COLO668 (cell line): ENCODE data around the gene STK26.
A peak's percentile ranks its signal among the peaks of the same experiment; 100 is the strongest.
"Not testable (repeated sequence)": the region's sequence is repeated elsewhere in the genome, so short reads cannot be mapped to it uniquely, and the experiment has no call there.

Experiments
- DNase-seq: peaks from one replicate; lab custom pipeline; 2025; ENCODE audit not compliant: unreplicated experiment; lab: John Stamatoyannopoulos, UW

The STK26 gene

GRCh38 chrX:132022967-132023895 lies at the start of gene STK26:
Gene STK26, plus strand, starts transcription at chrX:132023302. Its CDS starts 316 bp downstream, at chrX:132023618.
- DNase-seq, result peak; percentile 74

- DNase-seq, result no peak
These were observed 47.3 kb upstream of the STK26 start for GRCh38 chrX:131975851-131976250.

GRCh38 chrX:131977619-131978018 lies 45.5 kb upstream of the STK26 start:
- no peak for DNase-seq

- no peak for DNase-seq
These were observed 44.0 kb upstream of the STK26 start for GRCh38 chrX:131979116-131979515.

GRCh38 chrX:131985526-131986049 lies 37.5 kb upstream of the STK26 start:
- no peak for DNase-seq

GRCh38 chrX:131987252-131987651 lies 35.9 kb upstream of the STK26 start:
- DNase-seq, result no peak

- no peak for DNase-seq
These were observed 34.9 kb upstream of the STK26 start for GRCh38 chrX:131988236-131988635.

- DNase-seq, result no peak
These were observed 22.0 kb upstream of the STK26 start for GRCh38 chrX:132001127-132001526.

GRCh38 chrX:132004728-132005127 lies 18.4 kb upstream of the STK26 start:
- no peak for DNase-seq

- DNase-seq, result no peak
These were observed 13.8 kb upstream of the STK26 start for GRCh38 chrX:132009350-132009749.

- not testable (repeated sequence) for DNase-seq
These were observed 12.9 kb upstream of the STK26 start for GRCh38 chrX:132010213-132010612.

GRCh38 chrX:132015875-132016274 lies 7.2 kb upstream of the STK26 start:
- no peak for DNase-seq

- DNase-seq, result no peak
These were observed 6.3 kb upstream of the STK26 start for GRCh38 chrX:132016628-132017430.

GRCh38 chrX:132017431-132018185 lies 5.5 kb upstream of the STK26 start:
- DNase-seq, result no peak

GRCh38 chrX:132022198-132022966 lies 720 bp upstream of the STK26 start:
- no peak for DNase-seq

GRCh38 chrX:132023896-132024386 lies 839 bp downstream of the STK26 start:
- peak; percentile 60 for DNase-seq

GRCh38 chrX:132025041-132025440 lies 1.9 kb downstream of the STK26 start:
- no peak for DNase-seq

- no peak for DNase-seq
These were observed 7.2 kb downstream of the STK26 start for GRCh38 chrX:132030264-132030663.

- no peak for DNase-seq
These were observed 8.8 kb downstream of the STK26 start for GRCh38 chrX:132031867-132032266.

GRCh38 chrX:132033166-132033565 lies 10.1 kb downstream of the STK26 start:
- no peak for DNase-seq
